K562 (cell line): ENCODE data around the gene CNOT1. TPM values are rescaled to one million over a fixed set of nuclear protein-coding genes. Genes with fewer than 3 reads are reported as not detected.

Source experiments
- CBFA2T2 ChIP-seq: fragments of 450-650 bp; conservative IDR thresholded peaks from 2 replicates; pipeline ENCODE4 v1.6.1; 2017; ENCODE audit warnings: mild to moderate bottlenecking
- CREB1 ChIP-seq, 2 experiments: sonication (generic) in 1 of 2; formaldehyde crosslinking in 1 of 2; IDR thresholded peaks; 2 replicates each; pipeline versions ENCODE4 v1.6.1 to v1.8.0; 2012 to 2022; ENCODE audit warnings: inconsistent platforms in 1 of 2, mild to moderate bottlenecking in 1 of 2, missing genetic modification reagents in 1 of 2, moderate library complexity in 1 of 2
- CXXC5 ChIP-seq: fragments of 250-450 bp; sonication (Bioruptor Pico); IDR thresholded peaks from 2 replicates; pipeline ENCODE4 v1.8.0; 2022; ENCODE audit warnings: inconsistent platforms, mild to moderate bottlenecking, moderate library complexity
- EP400 ChIP-seq: fragments of 450-650 bp; IDR thresholded peaks from 2 replicates; pipeline ENCODE4 v1.6.1; 2017; ENCODE audit warnings: antibody characterized with exemption, mild to moderate bottlenecking, moderate library complexity
- ETV1 ChIP-seq: fragments of 450-650 bp; conservative IDR thresholded peaks from 2 replicates; pipeline ENCODE4 v1.6.1; 2016; ENCODE audit warnings: missing genetic modification characterization, control low read depth, low read depth, missing compliant biosample characterization
- EWSR1 ChIP-seq: fragments of 450-650 bp; IDR thresholded peaks from 2 replicates; pipeline ENCODE4 v1.6.1; 2018; ENCODE audit warnings: borderline replicate concordance, mild to moderate bottlenecking, low read depth, moderate library complexity; ENCODE audit not compliant: partially characterized antibody
- GABPB1 ChIP-seq: sonication (generic); formaldehyde crosslinking; IDR thresholded peaks from 2 replicates; pipeline ENCODE4 v1.8.0; 2022; ENCODE audit warnings: mild to moderate bottlenecking, missing genetic modification reagents
- HEY1 ChIP-seq: fragments of 250-450 bp; sonication (Bioruptor Pico); IDR thresholded peaks from 2 replicates; pipeline ENCODE4 v1.5.0; 2020; ENCODE audit warnings: mild to moderate bottlenecking, moderate library complexity, borderline replicate concordance
- HMG20A ChIP-seq: fragments of 450-650 bp; formaldehyde crosslinking; conservative IDR thresholded peaks from 2 replicates; pipeline ENCODE4 v1.4.0; 2020; ENCODE audit warnings: mild to moderate bottlenecking, mixed read lengths
- HMG20B ChIP-seq: fragments of 250-450 bp; sonication (Bioruptor Pico); IDR thresholded peaks from 2 replicates; pipeline ENCODE4 v1.5.0; 2021; ENCODE audit warnings: mild to moderate bottlenecking
- HNRNPH1 ChIP-seq: fragments of 200-400 bp; formaldehyde crosslinking; optimal IDR thresholded peaks from 2 replicates; pipeline ENCODE3; 2017; ENCODE audit warnings: low read depth, mild to moderate bottlenecking, low read length, moderate library complexity
- HNRNPK ChIP-seq: fragments of 200-400 bp; formaldehyde crosslinking; IDR thresholded peaks from one replicate; pipeline ENCODE4 v1.6.1; 2018; ENCODE audit warnings: mild to moderate bottlenecking, low read depth, low read length; ENCODE audit not compliant: poor library complexity, severe bottlenecking
- KAT2B ChIP-seq: IDR thresholded peaks from one replicate; pipeline ENCODE4 v1.6.1; 2012; ENCODE audit warnings: low read depth, mild to moderate bottlenecking, control low read depth, inconsistent platforms, low read length, moderate library complexity
- MAFF ChIP-seq: IDR thresholded peaks from 2 replicates; pipeline ENCODE4 v1.6.1; 2012; ENCODE audit warnings: low read length, improper control_type of control experiment
- MEF2A ChIP-seq: IDR thresholded peaks from 2 replicates; pipeline ENCODE4 v1.6.1; 2011; ENCODE audit warnings: low read depth, mild to moderate bottlenecking, low read length, moderate library complexity; ENCODE audit not compliant: control insufficient read depth
- NCOA2 ChIP-seq, 2 experiments: fragments of 450-650 bp; IDR thresholded peaks; 2 replicates each; pipeline ENCODE4 v1.6.1; 2018; ENCODE audit warnings: mild to moderate bottlenecking in 2 of 2, moderate library complexity in 1 of 2; ENCODE audit not compliant: partially characterized antibody in 2 of 2
- NR2C2 ChIP-seq, 2 experiments: fragments of 200-800 bp in 1 of 2; sonication (Bioruptor generic) in 1 of 2; sonication (generic) in 1 of 2; formaldehyde crosslinking in 1 of 2; IDR thresholded peaks; 2 replicates each; pipeline versions ENCODE4 v1.6.1 to v1.8.0; 2016 to 2022; ENCODE audit warnings: mild to moderate bottlenecking in 1 of 2, missing compliant biosample characterization in 1 of 2, missing genetic modification characterization in 1 of 2, missing genetic modification reagents in 1 of 2
- NRF1 ChIP-seq, 2 experiments: fragments of 450-650 bp; IDR thresholded peaks in 1 of 2; conservative IDR thresholded peaks in 1 of 2; 2 replicates each; pipeline ENCODE4 v1.6.1; 2014; ENCODE audit warnings: mild to moderate bottlenecking in 2 of 2
- POLR3G ChIP-seq: IDR thresholded peaks from 2 replicates; pipeline ENCODE4 v1.6.1; 2011; ENCODE audit not compliant: insufficient read length, insufficient replicate concordance; ENCODE audit errors: extremely low read depth
- PURB ChIP-seq: sonication (generic); formaldehyde crosslinking; IDR thresholded peaks from 2 replicates; pipeline ENCODE4 v1.9.0; 2021; ENCODE audit warnings: low read depth, mild to moderate bottlenecking, missing genetic modification reagents
- SIRT6 ChIP-seq: IDR thresholded peaks from one replicate; pipeline ENCODE4 v1.6.1; 2012; ENCODE audit warnings: low read depth, mild to moderate bottlenecking, control low read depth, inconsistent platforms, low read length, moderate library complexity
- SIX5 ChIP-seq, 2 experiments: IDR thresholded peaks; 2 replicates each; pipeline ENCODE4 v1.6.1; 2011; ENCODE audit warnings: low read length in 2 of 2, borderline replicate concordance in 1 of 2, low read depth in 1 of 2, mild to moderate bottlenecking in 1 of 2, moderate library complexity in 1 of 2; ENCODE audit not compliant: insufficient read depth in 1 of 2
- TEAD1 ChIP-seq, 2 experiments: fragments of 450-650 bp in 1 of 2; sonication (generic) in 1 of 2; formaldehyde crosslinking; IDR thresholded peaks; 2 replicates each; pipeline versions ENCODE4 v1.4.0 to v1.8.0; 2020 to 2022; ENCODE audit warnings: mild to moderate bottlenecking in 2 of 2, missing genetic modification reagents in 1 of 2
- ZC3H4 ChIP-seq: sonication (generic); formaldehyde crosslinking; IDR thresholded peaks from 2 replicates; pipeline ENCODE4 v1.9.0; 2021; ENCODE audit warnings: missing genetic modification reagents, borderline replicate concordance
- polyA plus RNA-seq, 8 experiments: library from polyadenylated mRNA; depleted of rRNA in 4 of 8; stranded (reverse) in 5 of 8; unstranded in 3 of 8; fragments of >200 nt; fragmentation: Nextera tagmentation in 2 of 8; fragmentation: Illumina TruSeq in 1 of 8; extraction: Ambion mirVana in 2 of 8; extraction: Trizol in 1 of 8; gene quantifications; 2 replicates each; pipeline versions ENCODE4 v1.2.1 to v1.2.3, GENCODE V29; 2011 to 2014; ENCODE audit warnings: inconsistent platforms in 1 of 8, missing spikeins in 1 of 8
- total RNA-seq, 7 experiments: library from RNA; depleted of rRNA in 6 of 7; stranded (reverse); fragments of >200 nt in 6 of 7; fragmentation: Illumina TruSeq in 2 of 7; extraction: Trizol in 2 of 7; gene quantifications; 2 replicates each; pipeline versions ENCODE4 v1.2.1 to v1.2.3, GENCODE V29; 2011 to 2021; ENCODE audit warnings: low replicate concordance in 1 of 7
- TF ChIP-seq, protein P1 (sequence below): fragments of 450-650 bp; IDR thresholded peaks from 2 replicates; pipeline ENCODE4 v1.7.1; 2018; ENCODE audit warnings: mild to moderate bottlenecking, low read depth; ENCODE audit not compliant: partially characterized antibody

The CNOT1 gene
- total and polyA plus RNA-seq, 9 of the 15 experiments (the other 6 are each of a cell fraction or from before 2014, with no cell fraction given): 110 to 270 (median 220) TPM

- TF ChIP-seq SIRT6: no peak
- TF ChIP-seq NCOA2 (IDR thresholded peaks at IDR 0.05; ENCODE audit: partially characterized antibody in 2 of 2): no peak
- no peak for TF ChIP-seq NRF1 (conservative IDR thresholded peaks at IDR 0.05 in 1 of 2, IDR thresholded peaks at IDR 0.05 in 1 of 2)
- TF ChIP-seq KAT2B: no peak
- no peak for TF ChIP-seq NR2C2 (CRISPR knock-in tag; IDR thresholded peaks at IDR 0.05)
- TF ChIP-seq NR2C2 (tag; IDR thresholded peaks at IDR 0.05): no peak
- no peak for TF ChIP-seq PURB (CRISPR knock-in tag)
- TF ChIP-seq MEF2A: no peak
- peak; percentile 59; the same call in 1 of the 2 replicates for TF ChIP-seq CXXC5 (CRISPR knock-in tag)
- TF ChIP-seq SIX5 (IDR thresholded peaks at IDR 0.05; ENCODE audit: borderline replicate concordance in 1 of 2, insufficient read depth in 1 of 2, low read depth in 1 of 2, low read length in 2 of 2): no peak
- TF ChIP-seq ETV1: no peak
- TF ChIP-seq EP400: no peak
- TF ChIP-seq MAFF: no peak
- TF ChIP-seq HMG20B: no peak
- TF ChIP-seq, protein P1, sequence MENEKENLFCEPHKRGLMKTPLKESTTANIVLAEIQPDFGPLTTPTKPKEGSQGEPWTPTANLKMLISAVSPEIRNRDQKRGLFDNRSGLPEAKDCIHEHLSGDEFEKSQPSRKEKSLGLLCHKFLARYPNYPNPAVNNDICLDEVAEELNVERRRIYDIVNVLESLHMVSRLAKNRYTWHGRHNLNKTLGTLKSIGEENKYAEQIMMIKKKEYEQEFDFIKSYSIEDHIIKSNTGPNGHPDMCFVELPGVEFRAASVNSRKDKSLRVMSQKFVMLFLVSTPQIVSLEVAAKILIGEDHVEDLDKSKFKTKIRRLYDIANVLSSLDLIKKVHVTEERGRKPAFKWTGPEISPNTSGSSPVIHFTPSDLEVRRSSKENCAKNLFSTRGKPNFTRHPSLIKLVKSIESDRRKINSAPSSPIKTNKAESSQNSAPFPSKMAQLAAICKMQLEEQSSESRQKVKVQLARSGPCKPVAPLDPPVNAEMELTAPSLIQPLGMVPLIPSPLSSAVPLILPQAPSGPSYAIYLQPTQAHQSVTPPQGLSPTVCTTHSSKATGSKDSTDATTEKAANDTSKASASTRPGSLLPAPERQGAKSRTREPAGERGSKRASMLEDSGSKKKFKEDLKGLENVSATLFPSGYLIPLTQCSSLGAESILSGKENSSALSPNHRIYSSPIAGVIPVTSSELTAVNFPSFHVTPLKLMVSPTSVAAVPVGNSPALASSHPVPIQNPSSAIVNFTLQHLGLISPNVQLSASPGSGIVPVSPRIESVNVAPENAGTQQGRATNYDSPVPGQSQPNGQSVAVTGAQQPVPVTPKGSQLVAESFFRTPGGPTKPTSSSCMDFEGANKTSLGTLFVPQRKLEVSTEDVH: no peak
- no peak for TF ChIP-seq EWSR1
- no peak for TF ChIP-seq HNRNPK
- TF ChIP-seq CBFA2T2: no peak
- no peak for TF ChIP-seq ZC3H4 (CRISPR knock-in tag)
- TF ChIP-seq HEY1 (CRISPR knock-in tag): no peak
- no peak for TF ChIP-seq HMG20A
- no peak for TF ChIP-seq CREB1 (IDR thresholded peaks at IDR 0.05)
- no peak for TF ChIP-seq CREB1 (CRISPR knock-in tag; IDR thresholded peaks at IDR 0.05)
- no peak for TF ChIP-seq POLR3G
- TF ChIP-seq TEAD1 (CRISPR knock-in tag; IDR thresholded peaks at IDR 0.05): peak in 1 of 2 experiments; percentile 47; a peak in 1 of 4 replicates
- peak; percentile 48; the same call in 1 of the 2 replicates for TF ChIP-seq GABPB1 (CRISPR knock-in tag)
- TF ChIP-seq HNRNPH1: no peak
These were observed 537 bp downstream of the CNOT1 start (continued) for GRCh38 chr16:58628845-58629732.
